Endothelial cell of umbilical vein (primary cell): ENCODE data around the gene B3GALNT2. TPM values are rescaled to one million over a fixed set of nuclear protein-coding genes. Genes with fewer than 3 reads are reported as not detected.

ENCODE experiments used
- BruUV-seq: library from RNA; stranded (reverse); fragments of 400-500 nt; replicated peaks from 2 replicates; lab custom pipeline; 2021; lab: Mats Ljungman, UMichigan
- CTCF ChIA-PET: fragments of 300-600, 350-600 bp; sonication (Branson Sonifier 250); formaldehyde crosslinking; loops from one replicate; lab custom pipeline; 2021; ENCODE audit warnings: antibody characterized with exemption, inconsistent platforms; lab: Charles Lee
- POLR2A ChIA-PET: fragments of 300-600, 350-600 bp; sonication (Branson Sonifier 250); formaldehyde crosslinking; loops from one replicate; lab custom pipeline; 2021; ENCODE audit warnings: antibody characterized with exemption, inconsistent platforms; lab: Charles Lee
- DNase-seq: peaks from one replicate; pipeline ENCODE4 v3.0.0-alpha.2; 2011; ENCODE audit warnings: low read depth, low spot score
- FAIRE-seq: peaks from 2 replicates; lab custom pipeline; 2011; peaks lifted over from hg19 to GRCh38; lab: Jason Lieb, UNC
- H2AFZ ChIP-seq: 2 replicates; pipeline ENCODE4 v1.6.0; 2012; ENCODE audit warnings: low read depth, low read length, control low read depth, inconsistent platforms
- H3K27ac ChIP-seq: 2 replicates; pipeline ENCODE4 v1.5.1; 2011; ENCODE audit warnings: low read depth, mild to moderate bottlenecking, control low read depth, low read length, moderate library complexity; ENCODE audit not compliant: insufficient read depth
- H3K27me3 ChIP-seq, 2 experiments: 2 replicates each; pipeline versions ENCODE4 v1.6.0 to v1.6.1; 2011; ENCODE audit warnings: low read length in 2 of 2, mixed read lengths in 1 of 2; ENCODE audit not compliant: control insufficient read depth in 2 of 2, insufficient read depth in 2 of 2
- H3K36me3 ChIP-seq, 2 experiments: 2 replicates in 1 of 2; 3 replicates in 1 of 2; pipeline ENCODE4 v1.5.1; 2011; ENCODE audit warnings: low read length in 2 of 2, mild to moderate bottlenecking in 1 of 2, moderate library complexity in 1 of 2; ENCODE audit not compliant: control insufficient read depth in 2 of 2, insufficient read depth in 2 of 2; ENCODE audit errors: extremely low read depth in 1 of 2
- H3K4me1 ChIP-seq: 3 replicates; pipeline ENCODE4 v1.5.1; 2011; ENCODE audit warnings: mild to moderate bottlenecking, low read length; ENCODE audit not compliant: control insufficient read depth, insufficient read depth; ENCODE audit errors: extremely low read depth
- H3K4me2 ChIP-seq: 2 replicates; pipeline ENCODE4 v1.6.1; 2011; ENCODE audit warnings: low read length, control low read depth, mixed read lengths; ENCODE audit not compliant: insufficient read depth
- H3K4me3 ChIP-seq, 3 experiments: fragments of 200-600 bp in 1 of 3; sonication (generic), shearing (Covaris generic) in 1 of 3; replicated peaks in 1 of 3; 2 replicates each; pipeline ENCODE4 v1.5.1; 2011 to 2016; ENCODE audit warnings: control low read depth in 3 of 3, low read length in 3 of 3, mild to moderate bottlenecking in 2 of 3, inconsistent platforms in 1 of 3, low read depth in 1 of 3, moderate library complexity in 1 of 3; ENCODE audit not compliant: insufficient read depth in 1 of 3
- H3K79me2 ChIP-seq: 2 replicates; pipeline ENCODE4 v1.6.0; 2012; ENCODE audit warnings: low read length, inconsistent platforms; ENCODE audit not compliant: control insufficient read depth, insufficient read depth
- H3K9ac ChIP-seq: replicated peaks from 2 replicates; pipeline ENCODE3; 2011; ENCODE audit warnings: low read length, control low read depth; ENCODE audit not compliant: insufficient read depth; ENCODE audit errors: extremely low read depth
- H3K9me1 ChIP-seq: replicated peaks from 3 replicates; pipeline ENCODE4 v1.6.0; 2011; ENCODE audit warnings: mild to moderate bottlenecking, low read length; ENCODE audit not compliant: control insufficient read depth, insufficient read depth; ENCODE audit errors: extremely low read depth
- H3K9me3 ChIP-seq: replicated peaks from 2 replicates; pipeline ENCODE4 v1.5.1; 2012; ENCODE audit warnings: low read length, inconsistent platforms; ENCODE audit not compliant: control insufficient read depth, insufficient read depth
- H4K20me1 ChIP-seq: replicated peaks from 2 replicates; pipeline ENCODE3; 2011; ENCODE audit warnings: mild to moderate bottlenecking, low read length; ENCODE audit not compliant: control insufficient read depth, insufficient read depth; ENCODE audit errors: extremely low read depth
- EZH2 ChIP-seq: IDR thresholded peaks from 2 replicates; pipeline ENCODE4 v1.6.1; 2012; ENCODE audit warnings: borderline replicate concordance, low read depth, mild to moderate bottlenecking, moderate library complexity, low read length, inconsistent platforms; ENCODE audit not compliant: severe bottlenecking
- FOS ChIP-seq: IDR thresholded peaks from 2 replicates; pipeline ENCODE4 v1.6.1; 2011; ENCODE audit warnings: mild to moderate bottlenecking, low read length, moderate library complexity, borderline replicate concordance; ENCODE audit not compliant: insufficient read depth
- GATA2 ChIP-seq: IDR thresholded peaks from 2 replicates; pipeline ENCODE4 v1.7.0; 2011; ENCODE audit warnings: low read depth, mild to moderate bottlenecking, moderate library complexity, mixed read lengths, low read length; ENCODE audit not compliant: insufficient read length, insufficient read depth
- JUN ChIP-seq: IDR thresholded peaks from 2 replicates; pipeline ENCODE4 v1.6.1; 2011; ENCODE audit warnings: borderline replicate concordance, low read depth; ENCODE audit not compliant: insufficient read length, insufficient read depth
- MAX ChIP-seq: IDR thresholded peaks from 2 replicates; pipeline ENCODE4 v1.6.1; 2011; ENCODE audit not compliant: insufficient read depth, insufficient read length
- POLR2A ChIP-seq: IDR thresholded peaks from 2 replicates; pipeline ENCODE4 v1.6.1; 2012; ENCODE audit warnings: low read depth, mild to moderate bottlenecking, control low read depth, low read length
- POLR2AphosphoS5 ChIP-seq: IDR thresholded peaks from 2 replicates; pipeline ENCODE4 v1.6.1; 2012; ENCODE audit warnings: low read depth, mild to moderate bottlenecking, control low read depth, low read length, moderate library complexity; ENCODE audit not compliant: insufficient read depth
- dilution Hi-C: fragments of 300-500 bp; cut with MboI; formaldehyde crosslinking; loops from one replicate; pipeline ENCODE4 v1.15.0; 2019; ENCODE audit warnings: low sequenced_read_pairs; ENCODE audit not compliant: extremely low pct_ligation_motif_present
- intact Hi-C: fragments of 100-400 bp; cut with micrococcal nuclease; formaldehyde crosslinking; loops from one replicate; pipeline ENCODE4 v1.10.0; 2022
- polyA plus RNA-seq, 4 experiments: library from polyadenylated mRNA; depleted of rRNA in 3 of 4; stranded (reverse) in 3 of 4; unstranded in 1 of 4; fragments of >200 nt; gene quantifications; 2 replicates each; pipeline versions ENCODE4 v1.2.1 to v1.2.3, GENCODE V29; 2011 to 2012; ENCODE audit warnings: missing spikeins in 1 of 4
- total RNA-seq: library from RNA; stranded (reverse); gene quantifications from 2 replicates; pipeline ENCODE4 v1.2.3, GENCODE V29; 2021
- TF ChIP-seq, protein P1 (sequence below), 2 donors: IDR thresholded peaks; 1 replicate in 1 of 2; 2 replicates in 1 of 2; pipeline ENCODE4 v1.5.1; 2011; ENCODE audit warnings: low read length in 2 of 2, mild to moderate bottlenecking in 2 of 2, moderate library complexity in 2 of 2, control low read depth in 1 of 2, inconsistent platforms in 1 of 2, low read depth in 1 of 2; ENCODE audit not compliant: insufficient read depth in 1 of 2; ENCODE audit errors: extremely low read depth in 1 of 2

The B3GALNT2 gene
- total and polyA plus RNA-seq, 2 donors (not counting 3 experiments of a cell fraction or from before 2014, with no cell fraction given) = 12.0 to 32.2 TPM

DNA sequence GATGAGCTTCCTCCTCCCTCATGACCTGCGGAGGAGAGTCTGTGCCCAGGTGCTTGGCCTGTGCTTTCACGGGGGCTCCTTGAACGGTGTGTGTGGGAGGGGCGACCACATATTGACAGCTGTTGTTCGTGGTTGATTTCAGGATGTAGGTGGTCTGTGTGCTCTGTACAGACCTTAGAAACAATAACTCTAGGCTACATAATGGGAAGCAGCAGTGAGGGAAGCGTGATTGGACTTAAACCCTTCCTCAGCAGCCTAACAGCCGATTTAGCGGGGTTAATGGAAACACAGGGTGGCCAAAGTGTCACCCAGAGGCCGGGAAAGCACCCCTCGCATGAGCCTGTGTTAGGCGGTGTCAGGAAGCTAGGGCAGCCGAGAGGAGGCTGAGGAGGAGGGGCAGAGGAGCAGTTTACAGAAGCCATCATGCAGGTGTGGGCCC lies 81.0 kb downstream of the B3GALNT2 start:
- TF ChIP-seq GATA2 (no peak), MAX (no peak), POLR2AphosphoS5 (no peak)
- no peaks in the 10 kb centered on the region for H3K27me3 ChIP-seq
- ChIA-PET CTCF (interaction anchor here (0.6 to 1.4 kb wide), 2 partner anchors 8 to 170 kb away, joined by 3 to 5 read pairs; no protein-coding TSS in a partner anchor), POLR2A (no interaction called here)
- H4K20me1 ChIP-seq = no peaks in the 10 kb centered on the region
- no peak overlapping the region for H3K27ac ChIP-seq
- FAIRE-seq (no peak), DNase-seq (no peak)
- no peaks in the 10 kb centered on the region for H3K4me1 ChIP-seq
- dilution Hi-C loops = no loop called here
- no peaks in the 10 kb centered on the region for H3K9me3 ChIP-seq
- no peak overlapping the region for H3K4me2 ChIP-seq
- no peak overlapping the region for H3K9ac ChIP-seq
- H2AFZ ChIP-seq = no peak overlapping the region
- no peaks in the 10 kb centered on the region for H3K79me2 ChIP-seq
- no peak overlapping the region for H3K4me3 ChIP-seq
- BruUV-seq = no TSS peak
- H3K9me1 ChIP-seq = no peaks in the 10 kb centered on the region
- intact Hi-C loops = no loop called here
- H3K36me3 ChIP-seq = no peaks in the 10 kb centered on the region

DNA sequence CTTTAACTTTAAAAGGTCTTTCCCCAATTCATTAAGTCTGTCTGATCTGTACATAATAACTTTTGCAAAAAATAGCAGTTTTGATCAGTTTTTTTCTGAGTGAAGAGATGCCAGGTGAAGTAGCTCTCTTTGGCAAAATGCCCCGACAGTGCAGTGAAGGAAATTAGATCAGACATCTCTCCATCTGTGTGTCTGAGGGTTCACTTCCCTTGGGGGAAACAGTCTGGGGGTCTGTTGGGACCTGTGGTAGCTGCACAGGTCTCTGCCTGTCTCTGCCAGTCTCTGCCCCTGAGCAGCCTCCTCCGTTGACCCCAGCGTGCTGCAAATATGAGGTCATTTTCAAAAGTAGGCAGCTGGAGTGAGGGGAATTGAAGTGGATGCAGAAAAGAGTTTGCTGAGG lies 82.5 kb downstream of the B3GALNT2 start:
- Histone ChIP-seq H3K9me3 (no peaks in the 10 kb centered on the region), H3K79me2 (no peaks in the 10 kb centered on the region), H3K4me1 (no peaks in the 10 kb centered on the region), H3K27ac (no peak overlapping the region), H3K9ac (no peak overlapping the region), H3K27me3 (no peaks in the 10 kb centered on the region), H4K20me1 (no peaks in the 10 kb centered on the region), H2AFZ (no peak overlapping the region), H3K4me3 (no peak overlapping the region), H3K9me1 (no peaks in the 10 kb centered on the region), H3K4me2 (no peak overlapping the region), H3K36me3 (no peaks in the 10 kb centered on the region)
- FAIRE-seq (no peak), DNase-seq (no peak)
- TF ChIP-seq POLR2AphosphoS5 = no peak
- TF ChIP-seq FOS = no peak
- no peak for TF ChIP-seq JUN
- no peak for TF ChIP-seq GATA2
- no peak for TF ChIP-seq EZH2
- TF ChIP-seq MAX = no peak
- no peak for TF ChIP-seq POLR2A
- TF ChIP-seq, protein P1, sequence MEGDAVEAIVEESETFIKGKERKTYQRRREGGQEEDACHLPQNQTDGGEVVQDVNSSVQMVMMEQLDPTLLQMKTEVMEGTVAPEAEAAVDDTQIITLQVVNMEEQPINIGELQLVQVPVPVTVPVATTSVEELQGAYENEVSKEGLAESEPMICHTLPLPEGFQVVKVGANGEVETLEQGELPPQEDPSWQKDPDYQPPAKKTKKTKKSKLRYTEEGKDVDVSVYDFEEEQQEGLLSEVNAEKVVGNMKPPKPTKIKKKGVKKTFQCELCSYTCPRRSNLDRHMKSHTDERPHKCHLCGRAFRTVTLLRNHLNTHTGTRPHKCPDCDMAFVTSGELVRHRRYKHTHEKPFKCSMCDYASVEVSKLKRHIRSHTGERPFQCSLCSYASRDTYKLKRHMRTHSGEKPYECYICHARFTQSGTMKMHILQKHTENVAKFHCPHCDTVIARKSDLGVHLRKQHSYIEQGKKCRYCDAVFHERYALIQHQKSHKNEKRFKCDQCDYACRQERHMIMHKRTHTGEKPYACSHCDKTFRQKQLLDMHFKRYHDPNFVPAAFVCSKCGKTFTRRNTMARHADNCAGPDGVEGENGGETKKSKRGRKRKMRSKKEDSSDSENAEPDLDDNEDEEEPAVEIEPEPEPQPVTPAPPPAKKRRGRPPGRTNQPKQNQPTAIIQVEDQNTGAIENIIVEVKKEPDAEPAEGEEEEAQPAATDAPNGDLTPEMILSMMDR (IDR thresholded peaks at IDR 0.05; ENCODE audit: extremely low read depth in 1 of 2, insufficient read depth in 1 of 2, low read depth in 1 of 2, low read length in 2 of 2) = no peak
- dilution Hi-C loops (no loop called here), intact Hi-C loops (no loop called here)
- ChIA-PET POLR2A (no interaction called here), CTCF (no interaction called here)
- BruUV-seq = no TSS peak
